DMS53 (cell line): ENCODE results near the gene LY6G6F.

ENCODE experiments used
- DNase-seq: peaks from one replicate; lab custom pipeline; 2025; lab: John Stamatoyannopoulos, UW

The LY6G6F gene

GRCh38 chr6:31676904-31677303 lies 29.8 kb upstream of the LY6G6F start:
- DNase-seq = peak; percentile 52

GRCh38 chr6:31677955-31678354 lies 28.7 kb upstream of the LY6G6F start:
- DNase-seq = no peak

- peak; percentile 96 for DNase-seq
Observed at GRCh38 chr6:31680226-31681134, 26.2 kb upstream of the LY6G6F start, which contains the start of gene LY6G5C. TSS of gene LY6G5C (minus strand) at chr6:31681067. CDS start at chr6:31680373, 694 bp downstream.

GRCh38 chr6:31681135-31681671 lies 25.5 kb upstream of the LY6G6F start:
- DNase-seq = peak; percentile 88

GRCh38 chr6:31683591-31683990 lies 23.1 kb upstream of the LY6G6F start:
- peak; percentile 61 for DNase-seq

GRCh38 chr6:31686483-31686882 lies 20.2 kb upstream of the LY6G6F start:
- DNase-seq = no peak

- peak; percentile 20 for DNase-seq
Observed at GRCh38 chr6:31687321-31687720, 19.3 kb upstream of the LY6G6F start.

- no peak for DNase-seq
Observed at GRCh38 chr6:31687860-31688693, 18.6 kb upstream of the LY6G6F start.

- DNase-seq = peak; percentile 21
Observed at GRCh38 chr6:31689249-31690110, 17.2 kb upstream of the LY6G6F start.

GRCh38 chr6:31690231-31691077 lies 16.2 kb upstream of the LY6G6F start:
- no peak for DNase-seq

GRCh38 chr6:31691078-31691463 lies 15.6 kb upstream of the LY6G6F start:
- DNase-seq = no peak

- no peak for DNase-seq
Observed at GRCh38 chr6:31691564-31692108, 15.0 kb upstream of the LY6G6F start.

GRCh38 chr6:31692353-31692752 lies 14.3 kb upstream of the LY6G6F start:
- no peak for DNase-seq

- no peak for DNase-seq
Observed at GRCh38 chr6:31692886-31693285, 13.8 kb upstream of the LY6G6F start.

- DNase-seq = no peak
Observed at GRCh38 chr6:31693535-31693934, 13.1 kb upstream of the LY6G6F start.

- peak; percentile 17 for DNase-seq
Observed at GRCh38 chr6:31697555-31697954, 9.1 kb upstream of the LY6G6F start.

GRCh38 chr6:31700740-31701401 lies 5.8 kb upstream of the LY6G6F start:
- DNase-seq = no peak

- DNase-seq = peak; percentile 70
Observed at GRCh38 chr6:31701666-31702404, 4.8 kb upstream of the LY6G6F start.

GRCh38 chr6:31702405-31702818 lies 4.3 kb upstream of the LY6G6F start:
- DNase-seq = no peak
